ENCODE measurements around the gene PPP4R3C. TPM values are rescaled to one million over a fixed set of nuclear protein-coding genes. Genes with fewer than 3 reads are reported as not detected.
"Not testable (repeated sequence)": the region's sequence is repeated elsewhere in the genome, so short reads cannot be mapped to it uniquely, and the experiment has no call there.

Gene PPP4R3C
- total RNA-seq, 1 experiment from 2014 or later = not detected

- H3K36me3 Mint-ChIP-seq = no peaks in the 10 kb centered on the region
- POLR2A ChIA-PET = no interaction called here
- 0 out of 2 replicates have a peak, but pooled peaks cover 4% of the 10 kb centered on the region for H3K4me1 Mint-ChIP-seq
- DNase-seq (ENCODE audit: low spot score) = no peak
- H3K9me3 Mint-ChIP-seq = peaks cover 5% of the 10 kb centered on the region; the same call in 1 of the 2 replicates
- ATAC-seq = no peak
- TF ChIP-seq HMGA2 (CRISPR knock-in tag; IDR thresholded peaks at IDR 0.05) (no peak), ZNF121 (CRISPR knock-in tag; IDR thresholded peaks at IDR 0.05) (no peak), JAZF1 (CRISPR knock-in tag; IDR thresholded peaks at IDR 0.05) (no peak), CTCF (IDR thresholded peaks at IDR 0.05) (no peak), NR1H2 (CRISPR knock-in tag; IDR thresholded peaks at IDR 0.05) (no peak), ZMAT4 (CRISPR knock-in tag; IDR thresholded peaks at IDR 0.05) (no peak), USF2 (CRISPR knock-in tag; IDR thresholded peaks at IDR 0.05) (no peak), ATF3 (CRISPR knock-in tag; conservative IDR thresholded peaks at IDR 0.05) (no peak), FOXP4 (CRISPR knock-in tag; IDR thresholded peaks at IDR 0.05) (no peak), CBFB (CRISPR knock-in tag; IDR thresholded peaks at IDR 0.05; ENCODE audit: low read depth) (no peak), ZNF532 (CRISPR knock-in tag; IDR thresholded peaks at IDR 0.05; ENCODE audit: borderline replicate concordance) (no peak), ZNF416 (CRISPR knock-in tag; IDR thresholded peaks at IDR 0.05) (no peak), NR2C2 (CRISPR knock-in tag; IDR thresholded peaks at IDR 0.05) (no peak), TEAD4 (CRISPR knock-in tag; IDR thresholded peaks at IDR 0.05) (no peak), USF1 (CRISPR knock-in tag; IDR thresholded peaks at IDR 0.05) (no peak), E2F5 (CRISPR knock-in tag; IDR thresholded peaks at IDR 0.05) (no peak), MXD4 (CRISPR knock-in tag; IDR thresholded peaks at IDR 0.05; ENCODE audit: borderline replicate concordance) (no peak), ZBTB43 (CRISPR knock-in tag; IDR thresholded peaks at IDR 0.05) (no peak), ZNF219 (CRISPR knock-in tag; IDR thresholded peaks at IDR 0.05; ENCODE audit: borderline replicate concordance) (no peak), MLX (CRISPR knock-in tag; IDR thresholded peaks at IDR 0.05) (no peak)
- CTCF ChIA-PET = no interaction called here
- no peaks in the 10 kb centered on the region for H3K27me3 Mint-ChIP-seq (ENCODE audit: low read depth)
- H3K4me3 Mint-ChIP-seq = no peak overlapping the region
- no peak overlapping the region for H3K27ac Mint-ChIP-seq
Observed at GRCh38 chrX:27444093-27444908, 18.8 kb downstream of the PPP4R3C start.

GRCh38 chrX:27442392-27442791 lies 20.7 kb downstream of the PPP4R3C start:
- DNase-seq (ENCODE audit: low spot score); CTCF ChIA-PET; H3K4me3 Mint-ChIP-seq; H3K36me3 Mint-ChIP-seq; ATAC-seq; H3K9me3 Mint-ChIP-seq; H3K27me3 Mint-ChIP-seq (ENCODE audit: low read depth); H3K4me1 Mint-ChIP-seq; H3K27ac Mint-ChIP-seq: not testable (repeated sequence)
- POLR2A ChIA-PET = interaction anchor here (0.6 kb wide), 1 partner anchor 428 kb away, joined by 3 read pairs; no protein-coding TSS in a partner anchor
